Activated CD4-positive, alpha-beta T cell treated with anti-CD3 and anti-CD28 coated beads for 48 hours (primary cell): Measurements from ENCODE around the gene NBAS.

Experiments
- DNase-seq: peaks from one replicate; pipeline ENCODE4 v3.0.0-alpha.2; 2020

Gene NBAS

DNA sequence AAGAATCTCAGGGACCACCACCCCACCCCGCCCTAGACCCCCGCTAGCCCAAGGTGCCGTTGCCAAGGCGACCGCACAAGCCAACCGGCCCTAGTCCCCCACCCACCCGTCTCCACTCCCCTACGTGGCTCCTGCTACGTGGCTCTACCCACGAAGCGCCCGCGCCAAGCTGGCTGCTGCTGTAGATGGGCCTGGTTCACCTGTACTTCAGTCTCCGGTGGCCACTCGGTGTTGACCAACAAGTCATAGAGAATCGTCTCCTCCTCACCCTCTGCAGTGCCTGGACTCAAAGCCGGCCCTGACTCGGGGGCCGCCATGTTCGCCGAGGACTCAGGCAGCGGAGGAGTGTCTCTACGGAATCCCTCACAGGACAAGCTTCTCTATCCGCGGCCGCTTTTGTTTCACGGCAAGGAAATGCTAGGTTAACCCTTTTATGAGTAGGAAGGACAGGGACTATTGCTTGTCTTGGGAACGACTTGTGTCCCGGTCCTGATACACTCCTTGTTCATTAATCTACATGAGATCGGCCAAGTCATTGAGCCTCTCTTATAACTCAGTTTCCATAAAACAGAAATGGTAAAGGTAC is at the start of gene NBAS:
Gene NBAS, minus strand, starts transcription at position 347 of the 586 bp plus-strand sequence. Its CDS starts 30 bp downstream, at position 317.
- peak; percentile 85 for DNase-seq

- DNase-seq, result no peak
Observed at GRCh38 chr2:15610430-15610952, 49.4 kb upstream of the NBAS start.

GRCh38 chr2:15609341-15610042 is 48.4 kb upstream of the NBAS start:
- no peak for DNase-seq

GRCh38 chr2:15608392-15608761 is 47.2 kb upstream of the NBAS start:
- no peak for DNase-seq

- DNase-seq, result no peak
Observed at GRCh38 chr2:15607709-15608391, 46.7 kb upstream of the NBAS start.

DNA sequence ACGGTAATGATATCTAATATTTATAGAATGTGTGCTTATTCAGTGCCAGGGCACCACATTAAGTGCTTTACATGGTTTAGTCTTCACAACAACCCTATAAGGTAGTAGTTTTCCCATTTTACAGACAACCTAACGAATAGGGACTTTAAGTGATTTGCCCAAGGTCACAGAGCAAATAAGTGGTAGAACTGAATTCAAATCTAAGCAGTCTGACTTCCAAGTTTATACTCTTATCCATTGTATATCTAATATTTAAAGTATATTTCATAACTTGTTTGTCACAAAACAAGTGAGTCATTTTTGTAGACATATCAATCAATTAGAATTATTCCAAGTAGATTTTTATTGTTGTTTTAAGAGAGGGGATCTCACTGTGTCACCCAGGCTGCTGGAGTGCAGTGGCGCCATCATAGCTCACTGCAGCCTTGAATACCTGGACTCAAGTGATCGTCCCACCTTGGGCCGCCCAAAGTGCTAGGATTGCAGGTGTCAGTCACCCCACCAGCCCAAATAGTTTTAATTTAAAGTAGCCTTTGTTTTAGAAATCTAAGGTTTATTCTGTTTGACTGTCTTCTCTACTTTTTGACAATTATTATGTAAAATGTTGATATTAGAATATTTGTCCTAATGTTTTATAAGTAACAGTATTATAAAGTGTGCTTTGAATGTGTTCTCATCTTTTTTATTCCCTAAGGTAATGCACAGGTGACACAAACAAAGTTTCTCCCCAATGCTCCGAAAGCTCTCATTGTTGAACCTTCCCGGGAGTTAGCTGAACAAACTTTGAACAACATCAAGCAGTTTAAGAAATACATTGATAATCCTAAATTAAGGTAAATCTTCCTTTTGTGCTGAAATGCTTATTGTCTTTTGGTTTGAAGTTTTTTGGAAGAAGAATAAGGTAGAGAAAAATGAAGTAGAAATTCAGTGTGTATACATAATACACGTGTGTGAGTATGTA is 45.6 kb upstream of the NBAS start:
- no peak for DNase-seq

- DNase-seq, result no peak
Observed at GRCh38 chr2:15605721-15606120, 44.6 kb upstream of the NBAS start.

DNA sequence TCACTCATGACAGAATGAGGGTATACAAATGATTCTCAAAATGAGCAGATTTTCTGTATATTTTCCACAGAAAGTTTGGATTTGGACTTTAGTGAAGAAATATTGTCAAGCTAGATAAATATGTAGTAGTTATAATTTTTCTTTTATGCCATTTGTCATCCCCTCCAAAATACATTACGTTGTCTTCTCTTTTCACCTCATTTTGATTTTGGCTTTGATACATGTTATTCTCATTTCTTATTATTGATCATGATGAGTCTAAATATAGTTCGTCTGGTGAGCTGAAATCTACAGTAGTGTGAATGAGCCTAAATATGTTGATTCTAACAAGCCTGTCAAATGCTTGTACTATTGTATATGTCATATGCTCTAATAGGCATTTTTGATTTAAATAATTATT is 42.8 kb upstream of the NBAS start:
- DNase-seq, result no peak

GRCh38 chr2:15603044-15603765 is 42.1 kb upstream of the NBAS start:
- no peak for DNase-seq

GRCh38 chr2:15602393-15602792 is 41.3 kb upstream of the NBAS start:
- DNase-seq, result no peak

- DNase-seq, result no peak
Observed at GRCh38 chr2:15601681-15602080, 40.5 kb upstream of the NBAS start.

DNA sequence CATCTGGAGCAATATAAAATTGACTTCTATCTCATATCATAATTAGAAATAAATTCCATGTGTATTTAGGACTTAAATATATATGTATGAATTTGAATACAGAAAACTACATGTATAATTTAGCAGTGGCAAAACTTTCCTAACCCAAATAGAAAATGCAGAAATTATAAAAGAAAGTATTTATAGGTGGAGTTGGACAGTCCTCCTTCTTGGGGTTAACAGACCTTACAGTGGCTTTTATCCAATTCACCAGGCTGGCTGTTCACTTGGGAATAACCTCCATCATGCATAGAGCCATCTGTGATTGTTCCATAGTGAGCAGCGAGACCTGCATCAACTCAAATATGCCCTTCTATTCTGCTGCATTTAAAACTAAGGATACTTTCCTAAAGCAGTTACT is 38.9 kb upstream of the NBAS start:
- no peak for DNase-seq

- no peak for DNase-seq
Observed at GRCh38 chr2:15596968-15597367, 35.8 kb upstream of the NBAS start.

- no peak for DNase-seq
Observed at GRCh38 chr2:15596350-15596749, 35.2 kb upstream of the NBAS start.

GRCh38 chr2:15595936-15596335 is 34.8 kb upstream of the NBAS start:
- DNase-seq, result no peak

DNA sequence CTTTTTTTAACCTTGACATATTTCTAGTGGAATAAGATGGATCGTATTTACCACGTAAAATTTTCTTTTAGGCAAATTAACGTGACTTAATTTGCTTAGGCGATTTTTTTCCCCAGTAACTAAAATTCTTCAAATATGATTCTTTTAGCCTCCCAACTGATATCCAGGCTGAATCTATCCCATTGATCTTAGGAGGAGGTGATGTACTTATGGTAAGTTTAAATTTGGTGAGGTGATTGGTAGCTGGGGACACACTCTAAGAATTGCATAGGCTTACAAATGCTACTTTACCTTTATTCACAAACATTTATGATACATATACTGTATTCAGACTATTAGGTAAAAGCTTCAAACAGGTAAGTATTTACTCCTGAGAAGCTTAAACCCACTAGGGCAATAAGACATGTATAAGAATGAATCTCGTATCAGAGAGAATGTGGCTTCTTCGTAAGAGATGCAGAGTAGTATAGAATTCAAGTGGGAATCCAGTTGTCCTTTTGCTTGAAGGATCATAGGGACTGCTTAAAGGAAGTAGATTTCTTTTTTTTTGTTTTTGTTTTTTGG is 34.3 kb upstream of the NBAS start:
- no peak for DNase-seq

DNA sequence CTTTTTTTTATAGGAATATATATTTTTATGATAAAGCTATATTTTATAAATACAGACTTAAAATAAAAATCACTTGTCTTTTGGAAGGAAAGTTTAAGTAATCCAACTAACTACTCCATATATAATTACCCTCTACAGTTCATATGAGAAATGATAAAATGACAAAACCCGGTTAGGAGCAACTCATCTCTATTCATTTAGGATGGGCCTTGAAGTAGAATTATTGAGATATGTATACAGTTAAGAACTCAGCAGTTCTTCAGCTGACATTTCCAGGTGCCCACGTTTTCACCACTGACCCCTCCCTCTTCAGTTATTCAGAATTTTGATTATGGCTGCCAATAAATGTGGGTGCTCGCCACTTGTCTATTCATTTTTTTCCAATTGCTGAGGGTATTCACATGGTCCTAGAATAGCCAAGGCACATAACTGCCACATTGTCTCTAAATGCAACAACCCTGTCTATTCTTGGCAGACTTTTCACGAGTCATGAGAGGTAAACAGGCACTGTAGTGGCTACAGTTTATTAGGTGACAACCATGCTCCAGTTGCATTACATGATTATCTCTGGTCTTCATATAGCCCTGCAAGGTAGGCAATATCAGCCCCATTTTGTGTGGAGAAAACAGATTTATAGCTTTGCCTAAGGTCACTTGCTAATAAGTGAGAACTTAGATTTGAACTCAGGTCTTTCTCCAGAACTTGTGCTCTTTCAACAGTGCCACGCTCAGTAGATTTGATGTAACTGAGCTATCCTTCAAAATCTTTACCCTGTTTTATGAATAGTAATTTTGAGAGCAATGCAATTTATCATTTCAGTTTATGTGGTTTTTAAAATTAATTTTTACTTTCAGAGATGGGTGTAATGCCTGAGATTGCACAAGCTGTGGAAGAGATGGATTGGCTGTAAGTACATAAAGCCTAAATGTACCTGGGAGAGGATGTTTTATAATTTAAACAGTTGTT is 33.4 kb upstream of the NBAS start:
- DNase-seq, result no peak

GRCh38 chr2:15593327-15593705 is 32.2 kb upstream of the NBAS start:
- no peak for DNase-seq

DNA sequence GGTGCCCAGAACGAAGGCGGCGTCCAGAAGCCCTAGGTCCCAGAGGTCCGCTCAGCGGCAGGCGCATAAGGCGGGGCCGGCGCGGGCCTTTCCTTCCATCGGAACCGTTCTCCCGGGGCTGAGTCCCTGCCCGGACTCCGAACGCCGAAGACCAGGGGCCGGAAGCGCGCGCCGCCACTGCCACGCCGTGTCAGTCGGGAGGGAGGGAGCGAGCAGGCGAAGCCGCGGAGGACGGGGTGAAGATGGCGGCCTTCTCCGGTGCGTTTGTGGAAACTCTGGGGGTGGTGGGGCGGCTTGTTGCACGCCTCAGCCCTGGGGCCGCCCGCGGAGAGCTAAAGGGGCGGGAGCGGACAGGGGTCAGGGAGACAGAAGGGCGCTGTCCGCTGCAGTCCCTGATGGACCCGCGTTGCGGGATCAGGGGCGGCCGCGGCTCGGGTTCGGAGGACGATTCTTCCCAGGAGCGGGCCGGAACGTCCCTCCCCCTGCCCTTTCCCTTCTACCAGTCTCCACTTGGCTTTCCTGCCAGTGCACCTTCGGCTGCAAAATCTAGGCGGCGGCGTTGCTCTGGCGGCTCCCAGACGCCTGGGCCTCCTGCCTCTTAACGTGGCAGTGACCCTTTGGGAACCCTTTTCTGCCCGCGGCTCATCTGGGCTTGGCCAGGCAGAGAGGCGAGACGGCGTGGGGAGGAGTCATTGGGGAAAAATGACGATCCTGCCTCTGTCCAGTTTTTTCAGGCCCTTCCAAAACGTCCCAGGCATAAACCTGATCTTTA is 30.7 kb upstream of the NBAS start, which contains the start of gene DDX1:
Gene DDX1, plus strand, starts transcription at position 177 of the 772 bp plus-strand sequence. Its CDS starts 66 bp downstream, at position 243.
- peak; percentile 92 for DNase-seq

- DNase-seq, result no peak
Observed at GRCh38 chr2:15591373-15591691, 30.2 kb upstream of the NBAS start.
